Measurements from ENCODE around the gene SERGEF.
A peak's percentile ranks its signal among the peaks of the same experiment; 100 is the strongest.

Gene SERGEF

DNA sequence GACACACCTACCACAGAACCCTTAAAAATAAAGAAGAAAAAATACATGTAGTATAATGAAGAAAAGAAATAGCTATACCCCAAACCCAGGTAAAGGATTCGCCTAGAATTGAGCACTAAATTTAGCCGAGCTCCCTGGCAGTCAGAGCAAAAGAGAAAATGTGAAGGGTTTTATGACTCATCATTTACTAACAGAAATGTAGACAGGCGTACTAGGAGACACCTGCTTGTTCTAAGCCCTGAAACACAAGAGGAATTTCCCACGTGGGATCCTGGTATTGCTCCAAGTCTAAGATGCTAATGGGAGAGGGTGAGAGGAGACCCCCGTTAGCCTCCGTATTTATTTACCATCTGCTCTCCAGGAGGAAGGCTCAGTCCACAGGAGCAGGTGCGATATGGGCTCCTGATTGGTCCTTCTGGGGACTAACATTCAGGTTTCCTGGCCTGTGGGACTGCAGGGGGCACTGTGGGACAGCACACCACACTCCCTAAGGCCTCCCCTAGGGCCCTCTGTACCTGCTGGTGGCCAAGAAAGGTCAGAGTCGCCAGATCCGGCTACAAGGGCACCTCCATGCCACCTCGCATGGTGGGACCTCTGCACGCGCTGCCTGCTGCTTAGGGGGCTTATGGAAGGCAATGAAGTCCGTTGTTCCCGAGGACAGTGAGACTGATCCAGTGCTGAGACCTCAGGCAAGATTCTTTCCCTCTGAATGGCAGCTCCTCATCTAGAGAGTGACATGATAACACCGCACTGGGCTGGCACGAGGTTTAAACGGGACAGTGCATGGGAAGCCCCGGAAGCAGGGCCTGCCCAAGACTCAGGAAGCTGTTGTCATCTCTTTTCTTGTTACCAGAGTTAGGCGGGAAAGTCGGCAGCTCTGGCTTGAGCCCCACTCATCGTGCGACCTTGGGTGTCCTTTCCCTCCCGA is 252.5 kb downstream of the SERGEF start:
- Histone ChIP-seq H4K20me1 (ENCODE audit: control insufficient read depth, insufficient read depth, low read depth, low read length) (no peaks in the 10 kb centered on the region), H3K4me1 (ENCODE audit: control insufficient read depth, low read length) (no peaks in the 10 kb centered on the region), H3K4me3 (ENCODE audit: low read length) (no peak overlapping the region), H3K9me3 (ENCODE audit: control insufficient read depth, insufficient read depth, low read length) (no peaks in the 10 kb centered on the region), H3K27me3 (ENCODE audit: control insufficient read depth, low read length) (no peaks in the 10 kb centered on the region), H3K27ac (ENCODE audit: low read depth, low read length) (no peak overlapping the region), H3K79me2 (ENCODE audit: control insufficient read depth, low read length) (no peaks in the 10 kb centered on the region), H3K36me3 (ENCODE audit: control insufficient read depth, low read length) (no peaks in the 10 kb centered on the region), H3K9me2 (replicated peaks; ENCODE audit: control insufficient read depth, low read length) (no peaks in the 10 kb centered on the region), H3K4me2 (ENCODE audit: low read length) (no peak overlapping the region), H3F3A (ENCODE audit: control insufficient read depth, insufficient read depth) (no peaks in the 10 kb centered on the region)
- TF ChIP-seq EZH2phosphoT487 (IDR thresholded peaks at IDR 0.05; ENCODE audit: borderline replicate concordance, low read length): no peak
- TF ChIP-seq, protein P1, sequence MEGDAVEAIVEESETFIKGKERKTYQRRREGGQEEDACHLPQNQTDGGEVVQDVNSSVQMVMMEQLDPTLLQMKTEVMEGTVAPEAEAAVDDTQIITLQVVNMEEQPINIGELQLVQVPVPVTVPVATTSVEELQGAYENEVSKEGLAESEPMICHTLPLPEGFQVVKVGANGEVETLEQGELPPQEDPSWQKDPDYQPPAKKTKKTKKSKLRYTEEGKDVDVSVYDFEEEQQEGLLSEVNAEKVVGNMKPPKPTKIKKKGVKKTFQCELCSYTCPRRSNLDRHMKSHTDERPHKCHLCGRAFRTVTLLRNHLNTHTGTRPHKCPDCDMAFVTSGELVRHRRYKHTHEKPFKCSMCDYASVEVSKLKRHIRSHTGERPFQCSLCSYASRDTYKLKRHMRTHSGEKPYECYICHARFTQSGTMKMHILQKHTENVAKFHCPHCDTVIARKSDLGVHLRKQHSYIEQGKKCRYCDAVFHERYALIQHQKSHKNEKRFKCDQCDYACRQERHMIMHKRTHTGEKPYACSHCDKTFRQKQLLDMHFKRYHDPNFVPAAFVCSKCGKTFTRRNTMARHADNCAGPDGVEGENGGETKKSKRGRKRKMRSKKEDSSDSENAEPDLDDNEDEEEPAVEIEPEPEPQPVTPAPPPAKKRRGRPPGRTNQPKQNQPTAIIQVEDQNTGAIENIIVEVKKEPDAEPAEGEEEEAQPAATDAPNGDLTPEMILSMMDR (IDR thresholded peaks at IDR 0.05; ENCODE audit: low read depth, low read length, poor library complexity, severe bottlenecking): peak; percentile 64

DNA sequence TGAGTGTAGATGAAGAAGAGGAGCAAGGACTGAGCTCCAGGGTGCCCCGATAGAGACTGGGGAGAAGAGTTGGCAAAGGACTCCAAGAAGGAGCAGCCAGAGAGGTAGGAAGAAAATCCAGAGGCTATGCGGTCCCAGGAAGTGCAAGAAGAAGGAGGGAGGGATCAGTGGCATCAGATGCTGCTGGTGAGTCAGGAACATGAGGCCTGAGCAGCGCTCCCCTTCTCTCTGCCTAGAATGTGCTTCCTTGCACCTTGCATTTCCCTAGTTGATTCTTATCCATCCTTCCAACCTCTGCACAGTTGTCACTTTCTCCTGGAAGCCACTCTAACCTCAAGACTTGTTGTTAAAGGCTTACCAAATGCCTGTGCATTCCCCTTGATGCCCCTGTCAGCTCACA is 257.0 kb downstream of the SERGEF start:
- Histone ChIP-seq H3K4me3 (ENCODE audit: low read length) (no peak overlapping the region), H4K20me1 (ENCODE audit: control insufficient read depth, insufficient read depth, low read depth, low read length) (no peaks in the 10 kb centered on the region), H3K27ac (ENCODE audit: low read depth, low read length) (no peak overlapping the region), H3F3A (ENCODE audit: control insufficient read depth, insufficient read depth) (no peaks in the 10 kb centered on the region), H3K27me3 (ENCODE audit: control insufficient read depth, low read length) (no peaks in the 10 kb centered on the region), H3K9me2 (replicated peaks; ENCODE audit: control insufficient read depth, low read length) (no peaks in the 10 kb centered on the region), H3K36me3 (ENCODE audit: control insufficient read depth, low read length) (no peaks in the 10 kb centered on the region), H3K9me3 (ENCODE audit: control insufficient read depth, insufficient read depth, low read length) (no peaks in the 10 kb centered on the region), H3K4me1 (ENCODE audit: control insufficient read depth, low read length) (no peaks in the 10 kb centered on the region), H3K4me2 (ENCODE audit: low read length) (no peak overlapping the region), H3K79me2 (ENCODE audit: control insufficient read depth, low read length) (no peaks in the 10 kb centered on the region)
- TF ChIP-seq, protein P1 (IDR thresholded peaks at IDR 0.05; ENCODE audit: low read depth, low read length, poor library complexity, severe bottlenecking): no peak
- TF ChIP-seq EZH2phosphoT487 (IDR thresholded peaks at IDR 0.05; ENCODE audit: borderline replicate concordance, low read length): no peak

DNA sequence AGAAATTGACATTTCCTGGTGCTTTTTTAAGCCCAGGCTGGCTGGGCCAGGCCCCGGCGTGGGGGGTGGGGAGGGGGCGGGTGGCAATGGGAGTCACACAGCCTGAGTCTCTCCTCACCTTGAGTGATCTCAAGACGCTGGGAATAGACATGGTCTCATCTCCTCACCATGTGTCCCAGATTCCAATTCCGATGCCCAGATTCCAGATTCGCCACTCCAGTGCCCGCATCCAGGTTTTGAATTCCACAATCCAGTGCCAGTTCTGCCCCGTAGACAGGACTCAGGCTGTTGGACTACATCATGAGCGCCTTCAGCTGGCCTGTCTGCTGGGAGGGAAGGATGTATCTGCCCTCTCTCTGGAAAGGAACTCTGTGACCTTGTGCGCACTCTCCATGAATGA is 259.2 kb downstream of the SERGEF start:
- Histone ChIP-seq H3K9me3 (ENCODE audit: control insufficient read depth, insufficient read depth, low read length) (no peaks in the 10 kb centered on the region), H3K9me2 (replicated peaks; ENCODE audit: control insufficient read depth, low read length) (no peaks in the 10 kb centered on the region), H4K20me1 (ENCODE audit: control insufficient read depth, insufficient read depth, low read depth, low read length) (no peaks in the 10 kb centered on the region), H3K4me2 (ENCODE audit: low read length) (no peak overlapping the region), H3K4me3 (ENCODE audit: low read length) (no peak overlapping the region), H3K79me2 (ENCODE audit: control insufficient read depth, low read length) (no peaks in the 10 kb centered on the region), H3K27ac (ENCODE audit: low read depth, low read length) (no peak overlapping the region), H3K4me1 (ENCODE audit: control insufficient read depth, low read length) (no peaks in the 10 kb centered on the region), H3K36me3 (ENCODE audit: control insufficient read depth, low read length) (no peaks in the 10 kb centered on the region), H3F3A (ENCODE audit: control insufficient read depth, insufficient read depth) (no peaks in the 10 kb centered on the region), H3K27me3 (ENCODE audit: control insufficient read depth, low read length) (no peaks in the 10 kb centered on the region)
- TF ChIP-seq, protein P1 (IDR thresholded peaks at IDR 0.05; ENCODE audit: low read depth, low read length, poor library complexity, severe bottlenecking): no peak
- TF ChIP-seq EZH2phosphoT487 (IDR thresholded peaks at IDR 0.05; ENCODE audit: borderline replicate concordance, low read length): no peak
